ENCODE data around the gene MTG2. TPM values are rescaled to one million over a fixed set of nuclear protein-coding genes. Genes with fewer than 3 reads are reported as not detected.

Gene MTG2
- total RNA-seq, 2 donors from 2014 or later, result 39.3 to 57.9 TPM

DNA sequence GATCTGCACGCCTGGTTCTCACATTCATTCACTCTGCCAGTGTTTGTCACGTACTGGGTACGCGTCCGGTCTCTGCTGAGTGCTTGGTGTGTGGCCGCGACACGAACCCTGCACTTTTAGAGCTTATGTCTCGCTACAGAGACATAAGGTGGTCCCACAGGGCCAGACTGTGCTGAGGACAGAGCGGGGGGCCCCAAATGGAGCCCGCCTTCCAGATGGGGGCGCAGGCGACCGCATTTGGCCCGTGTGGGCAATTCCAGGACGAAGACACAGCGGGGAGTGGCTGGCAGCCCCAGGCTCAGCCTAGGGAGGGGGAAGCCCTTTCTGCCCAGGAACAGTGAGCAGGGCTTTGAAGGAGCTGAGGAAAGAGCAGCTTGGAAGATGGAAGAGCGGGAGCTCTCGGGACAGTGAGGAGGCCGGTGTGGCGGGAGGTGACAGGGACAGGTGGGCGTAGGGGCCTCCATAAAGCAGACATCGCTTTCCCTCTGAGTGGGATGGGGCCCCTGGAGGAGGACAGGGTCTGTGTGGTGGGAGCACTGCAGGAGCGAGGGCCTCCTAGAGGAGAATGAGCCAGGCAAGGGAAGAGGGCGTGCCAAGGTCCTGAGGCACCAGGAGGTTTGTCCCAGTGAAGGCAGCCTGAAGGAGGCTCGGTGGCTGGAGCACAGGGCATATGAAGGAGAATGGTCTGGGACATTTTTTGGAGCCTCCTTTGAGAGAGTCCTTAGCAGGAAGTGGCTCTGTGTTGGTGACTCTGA is 7.8 kb upstream of the MTG2 start:
- Mint-ChIP-seq H3K27me3 (no peaks in the 10 kb centered on the region), H3K9me3 (no peaks in the 10 kb centered on the region), H3K4me1 (ENCODE audit: low read depth in 2 of 2) (peaks cover 0 to 3% of the 10 kb centered on the region in 2 donors), H3K4me3 (no peak overlapping the region), H3K27ac (no peak overlapping the region), H3K36me3 (peaks cover 4% of the 10 kb centered on the region)
- DNase-seq (ENCODE audit: low spot score), result no peak
- ATAC-seq, result no peak

- Mint-ChIP-seq H3K9me3 (no peaks in the 10 kb centered on the region), H3K27ac (no peak overlapping the region), H3K36me3 (peaks cover 4% of the 10 kb centered on the region), H3K27me3 (no peaks in the 10 kb centered on the region), H3K4me1 (ENCODE audit: low read depth in 2 of 2) (peaks cover 0 to 3% of the 10 kb centered on the region in 2 donors), H3K4me3 (no peak overlapping the region)
- ATAC-seq, result no peak
- no peak for DNase-seq (ENCODE audit: low spot score)
Observed at GRCh38 chr20:62175711-62176110, 7.1 kb upstream of the MTG2 start.

DNA sequence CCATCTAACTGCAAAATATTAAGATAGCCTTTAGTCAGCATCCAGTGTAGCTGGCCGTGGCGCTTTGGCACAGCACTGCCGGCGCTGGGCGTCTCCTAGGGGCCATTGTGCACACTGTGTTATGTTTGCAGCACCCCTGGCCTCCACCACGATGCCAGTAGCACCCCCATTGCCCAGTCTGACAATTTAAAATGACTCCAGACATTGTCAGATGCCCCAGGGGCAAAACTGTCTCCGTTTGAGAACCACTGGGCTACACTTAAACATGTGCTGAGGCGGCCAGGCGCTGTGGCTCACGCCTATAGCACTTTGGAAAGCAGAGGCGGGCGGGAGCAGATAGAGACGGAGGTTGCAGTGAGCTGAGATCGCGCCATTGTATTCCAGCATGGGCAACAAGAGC is 6.0 kb upstream of the MTG2 start:
- Mint-ChIP-seq H3K27me3 (no peaks in the 10 kb centered on the region), H3K27ac (no peak overlapping the region), H3K36me3 (peaks cover 4% of the 10 kb centered on the region), H3K4me1 (ENCODE audit: low read depth in 2 of 2) (peaks cover 3 to 6% of the 10 kb centered on the region in 2 donors), H3K9me3 (no peaks in the 10 kb centered on the region), H3K4me3 (no peak overlapping the region)
- ATAC-seq (no peak), DNase-seq (ENCODE audit: low spot score) (no peak)

DNA sequence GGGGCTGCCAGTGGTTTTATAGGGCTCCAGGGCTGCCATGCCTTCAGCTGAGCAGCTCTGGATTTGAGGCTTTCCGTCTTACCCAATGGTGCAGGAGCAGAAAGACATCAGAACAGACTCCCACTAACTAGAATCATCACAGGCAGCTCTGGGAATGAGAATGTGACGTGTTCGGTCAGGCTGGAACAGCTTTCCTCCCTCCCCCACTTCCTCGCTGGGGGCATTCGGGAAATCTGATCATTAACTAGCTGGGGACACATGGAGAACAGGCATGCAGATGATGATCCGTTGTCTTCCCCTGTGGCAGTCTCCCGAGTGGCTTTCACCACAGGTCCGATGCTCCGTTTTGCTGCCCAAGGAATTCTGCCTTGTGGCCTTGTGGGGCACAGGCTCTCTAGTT is 5.5 kb upstream of the MTG2 start:
- H3K9me3 Mint-ChIP-seq, result no peaks in the 10 kb centered on the region
- H3K4me3 Mint-ChIP-seq, result no peak overlapping the region
- ATAC-seq (no peak), DNase-seq (ENCODE audit: low spot score) (no peak)
- H3K27me3 Mint-ChIP-seq, result no peaks in the 10 kb centered on the region
- no peak overlapping the region for H3K27ac Mint-ChIP-seq
- H3K4me1 Mint-ChIP-seq (ENCODE audit: low read depth in 2 of 2), result peaks cover 7 to 8% of the 10 kb centered on the region in 2 donors
- H3K36me3 Mint-ChIP-seq, result peaks cover 8% of the 10 kb centered on the region

- ATAC-seq, result no peak
- Mint-ChIP-seq H3K4me1 (ENCODE audit: low read depth in 2 of 2) (peaks cover 10 to 12% of the 10 kb centered on the region in 2 donors), H3K4me3 (no peak overlapping the region), H3K27ac (no peak overlapping the region), H3K36me3 (peaks cover 8% of the 10 kb centered on the region), H3K9me3 (no peaks in the 10 kb centered on the region), H3K27me3 (no peaks in the 10 kb centered on the region)
- DNase-seq (ENCODE audit: low spot score), result no peak
Observed at GRCh38 chr20:62178316-62179161, 4.3 kb upstream of the MTG2 start.

- Mint-ChIP-seq H3K9me3 (no peaks in the 10 kb centered on the region), H3K4me3 (no peak overlapping the region), H3K4me1 (ENCODE audit: low read depth in 2 of 2) (peaks cover 14 to 18% of the 10 kb centered on the region in 2 donors), H3K36me3 (peaks cover 5% of the 10 kb centered on the region), H3K27me3 (no peaks in the 10 kb centered on the region), H3K27ac (no peak overlapping the region)
- ATAC-seq, result no peak
- DNase-seq (ENCODE audit: low spot score), result no peak
Observed at GRCh38 chr20:62179162-62179504, 3.7 kb upstream of the MTG2 start.

GRCh38 chr20:62181808-62182207 is 1.0 kb upstream of the MTG2 start:
- Mint-ChIP-seq H3K4me1 (ENCODE audit: low read depth in 2 of 2) (peaks cover 21 to 29% of the 10 kb centered on the region in 2 donors), H3K9me3 (no peaks in the 10 kb centered on the region), H3K36me3 (peaks cover 4% of the 10 kb centered on the region), H3K27me3 (no peaks in the 10 kb centered on the region), H3K4me3 (peak overlapping the region; percentile 80), H3K27ac (peak overlapping the region; percentile 88 to 90)
- no peak for ATAC-seq
- no peak for DNase-seq (ENCODE audit: low spot score)

DNA sequence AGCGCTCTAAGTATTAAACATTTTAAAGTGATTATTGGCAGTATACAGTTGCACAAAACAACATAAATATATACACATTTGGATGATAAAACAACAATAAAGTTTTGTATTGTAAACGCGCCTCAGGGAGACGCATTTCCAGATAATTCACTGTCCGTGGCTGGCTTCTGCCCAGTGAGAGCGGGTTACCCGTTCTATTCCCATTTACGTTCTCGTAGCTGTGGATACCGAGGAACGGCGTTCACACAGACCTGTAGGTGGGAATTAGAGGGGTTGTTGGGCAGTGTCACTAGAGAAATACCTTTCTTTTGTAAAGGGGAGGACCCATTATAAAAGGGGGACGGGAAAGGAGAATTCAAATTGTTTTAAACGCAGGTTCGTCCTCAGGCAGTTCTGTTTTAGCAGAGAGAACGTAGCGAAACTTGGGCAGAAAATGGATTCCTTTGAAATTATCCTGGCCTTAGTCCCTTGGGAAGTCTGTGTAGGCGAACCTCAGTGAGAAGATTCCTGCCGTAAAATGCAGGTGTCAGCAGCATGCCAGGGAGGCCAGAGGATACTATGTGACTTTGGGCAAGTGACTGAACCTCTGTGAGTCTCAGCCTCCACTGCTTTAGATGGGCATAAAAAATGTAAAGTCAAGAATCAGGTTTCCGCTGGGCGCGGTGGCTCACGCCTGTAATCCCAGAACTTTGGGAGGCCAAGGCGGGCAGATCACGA is 756 bp downstream of the MTG2 start:
- peak overlapping the region; percentile 80 for H3K4me3 Mint-ChIP-seq
- no peaks in the 10 kb centered on the region for H3K9me3 Mint-ChIP-seq
- DNase-seq (ENCODE audit: low spot score) (no peak), ATAC-seq (no peak)
- H3K27ac Mint-ChIP-seq, result peak overlapping the region; percentile 88 to 90
- H3K4me1 Mint-ChIP-seq (ENCODE audit: low read depth in 2 of 2), result peaks cover 23 to 38% of the 10 kb centered on the region in 2 donors
- H3K36me3 Mint-ChIP-seq, result peaks cover 4% of the 10 kb centered on the region
- H3K27me3 Mint-ChIP-seq, result no peaks in the 10 kb centered on the region

DNA sequence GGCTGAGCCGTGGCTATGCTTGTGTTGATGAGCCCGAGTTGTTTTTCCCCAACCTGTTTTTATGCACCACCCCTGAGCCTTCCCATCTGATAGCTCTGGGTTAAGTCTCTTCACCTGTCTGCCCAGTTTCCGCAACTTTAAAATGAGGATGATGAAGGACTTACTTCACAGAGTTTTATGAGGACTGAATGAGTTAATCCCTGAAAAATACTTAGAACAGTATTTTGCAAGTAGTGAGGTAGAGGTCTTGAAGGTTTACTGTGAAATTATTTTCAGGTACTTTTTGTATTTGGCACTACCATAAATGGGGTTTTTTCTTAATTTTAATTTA is 3.2 kb downstream of the MTG2 start:
- H3K4me3 Mint-ChIP-seq, result no peak overlapping the region
- H3K4me1 Mint-ChIP-seq (ENCODE audit: low read depth in 2 of 2), result peaks cover 30 to 38% of the 10 kb centered on the region in 2 donors
- H3K27me3 Mint-ChIP-seq, result no peaks in the 10 kb centered on the region
- ATAC-seq (no peak), DNase-seq (ENCODE audit: low spot score) (no peak)
- H3K36me3 Mint-ChIP-seq, result peaks cover 4% of the 10 kb centered on the region
- H3K27ac Mint-ChIP-seq, result no peak overlapping the region
- H3K9me3 Mint-ChIP-seq, result no peaks in the 10 kb centered on the region

- Mint-ChIP-seq H3K27me3 (no peaks in the 10 kb centered on the region), H3K27ac (no peak overlapping the region), H3K9me3 (no peaks in the 10 kb centered on the region), H3K36me3 (peaks cover 1% of the 10 kb centered on the region), H3K4me3 (peak overlapping the region; percentile 17), H3K4me1 (ENCODE audit: low read depth in 2 of 2) (peaks cover 24 to 32% of the 10 kb centered on the region in 2 donors)
- DNase-seq (ENCODE audit: low spot score) (no peak), ATAC-seq (no peak)
Observed at GRCh38 chr20:62186887-62187866, 4.3 kb downstream of the MTG2 start.

DNA sequence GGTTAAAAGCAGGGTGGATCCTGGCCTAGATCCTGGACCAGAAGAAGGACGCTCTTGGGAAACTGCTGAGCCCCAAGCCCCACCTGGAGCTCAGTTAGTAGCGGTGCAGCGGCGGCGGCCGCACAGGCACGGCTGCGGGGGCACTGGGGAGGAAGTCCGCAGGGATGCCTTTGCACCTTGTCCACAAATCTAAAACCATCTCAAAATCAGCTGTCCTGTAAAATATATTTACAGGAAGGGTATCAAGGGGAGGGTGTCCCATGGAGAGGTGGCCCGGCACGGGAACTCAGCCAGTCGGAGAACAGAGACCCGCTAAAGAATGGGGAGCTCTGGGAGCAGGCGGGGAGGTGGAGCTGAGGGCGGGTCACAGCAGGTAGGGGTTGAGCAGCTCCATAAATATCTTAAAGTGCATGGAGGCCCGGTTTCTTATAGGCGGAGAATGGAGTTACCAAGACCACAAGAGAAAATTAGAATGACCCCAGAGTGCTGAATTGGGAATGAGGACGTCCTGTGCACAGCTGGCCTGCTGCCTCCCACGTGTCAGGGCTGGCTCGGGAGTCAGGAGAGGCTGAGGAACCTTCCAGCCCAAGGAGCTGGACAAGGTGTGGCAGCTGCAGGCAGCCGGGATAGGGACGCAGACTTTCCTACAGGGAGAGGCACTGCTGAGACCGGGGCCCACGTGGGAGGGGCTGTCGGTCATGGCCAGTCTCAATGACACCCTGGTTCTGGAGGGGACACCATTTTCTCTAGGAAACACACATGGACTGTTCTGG is 8.0 kb downstream of the MTG2 start:
- DNase-seq (ENCODE audit: low spot score) (no peak), ATAC-seq (no peak)
- Mint-ChIP-seq H3K27ac (peak overlapping the region in 1 of 2 donors; percentile 30), H3K4me1 (ENCODE audit: low read depth in 2 of 2) (peaks cover 13 to 17% of the 10 kb centered on the region in 2 donors), H3K27me3 (no peaks in the 10 kb centered on the region), H3K4me3 (no peak overlapping the region), H3K36me3 (peaks cover 4% of the 10 kb centered on the region), H3K9me3 (no peaks in the 10 kb centered on the region)

- Mint-ChIP-seq H3K4me3 (no peak overlapping the region), H3K27me3 (no peaks in the 10 kb centered on the region), H3K27ac (no peak overlapping the region), H3K9me3 (no peaks in the 10 kb centered on the region), H3K36me3 (peaks cover 4% of the 10 kb centered on the region), H3K4me1 (ENCODE audit: low read depth in 2 of 2) (peaks cover 7 to 13% of the 10 kb centered on the region in 2 donors)
- no peak for DNase-seq (ENCODE audit: low spot score)
- ATAC-seq, result no peak
Observed at GRCh38 chr20:62191781-62192559, 9.1 kb downstream of the MTG2 start.

All from natural killer cell treated with Interleukin-12 subunit alpha and Interleukin-12 subunit beta and Interleukin-15 and Interleukin-18, amount 100 ng/mL, for 72 hours (primary cell).